SIG-M5 treated with dmso at 0.1 percent for 504 hours (cell line): ENCODE results near the gene VDR.
A peak's percentile ranks its signal among the peaks of the same experiment; 100 is the strongest.

ENCODE experiments used
- DNase-seq: peaks from one replicate; lab custom pipeline; 2025; ENCODE audit not compliant: unreplicated experiment; lab: John Stamatoyannopoulos, UW

Gene VDR

GRCh38 chr12:47894652-47895051 lies 10.1 kb downstream of the VDR start:
- DNase-seq, result no peak

DNA sequence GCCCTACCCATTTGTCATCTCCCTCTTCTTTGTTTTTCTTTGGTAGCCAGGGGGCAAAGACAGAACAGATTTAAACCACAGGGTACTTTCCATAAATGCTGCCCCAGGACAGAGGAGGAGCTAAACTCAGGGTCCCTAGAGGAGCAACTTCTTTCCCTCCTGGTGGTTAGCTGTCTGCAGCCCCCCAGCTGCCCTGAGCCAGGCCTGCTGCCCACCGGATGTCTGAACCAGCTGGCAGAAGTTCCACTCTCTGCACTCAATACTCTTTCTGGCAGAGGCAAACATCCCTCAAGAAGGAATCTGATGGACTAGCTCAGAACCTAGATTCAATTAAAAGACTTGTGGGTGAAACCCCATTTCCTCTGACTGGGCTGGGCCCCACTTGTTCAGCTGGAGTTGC lies 10.7 kb downstream of the VDR start:
- no peak for DNase-seq

DNA sequence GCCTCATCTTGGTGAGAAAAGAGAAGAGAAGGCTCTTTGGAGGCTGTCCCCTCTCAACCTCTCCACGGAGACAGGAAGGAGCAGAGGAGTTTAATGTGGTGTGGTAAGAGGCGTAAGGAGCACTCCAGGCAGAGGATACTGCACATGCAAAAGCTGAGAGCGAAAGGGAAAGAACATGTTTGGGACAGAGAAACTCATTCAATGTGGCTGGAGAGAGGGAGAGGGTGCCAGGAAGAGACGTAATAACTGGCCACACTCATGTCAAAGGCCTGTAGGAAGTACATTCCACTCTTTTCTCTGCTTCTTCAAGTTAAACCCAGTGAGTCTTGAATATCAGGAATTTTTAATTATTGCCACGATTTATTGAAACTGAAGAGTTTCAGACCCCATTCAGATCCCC lies 12.0 kb downstream of the VDR start:
- DNase-seq, result no peak

DNA sequence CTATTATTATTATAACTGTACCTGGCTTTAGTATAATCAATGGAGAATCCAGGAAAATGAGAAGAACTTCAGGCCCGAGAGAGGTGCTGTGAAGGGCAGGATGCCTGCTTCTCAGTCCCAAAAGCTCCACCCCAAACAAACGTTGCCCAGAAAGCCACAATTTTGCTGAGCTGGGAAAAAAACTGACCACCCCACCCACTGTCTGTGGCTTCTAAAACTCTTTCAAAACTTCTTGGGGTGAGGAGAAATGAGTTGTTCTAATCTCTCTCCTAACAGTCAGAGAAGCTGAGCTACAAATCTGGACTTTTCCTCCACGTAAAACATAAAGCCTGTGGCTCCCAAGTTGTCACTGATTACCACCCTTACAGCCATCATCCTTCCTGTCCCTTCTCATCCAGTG lies 13.4 kb downstream of the VDR start:
- no peak for DNase-seq

GRCh38 chr12:47889040-47889439 lies 15.8 kb downstream of the VDR start:
- DNase-seq, result peak; percentile 81

DNA sequence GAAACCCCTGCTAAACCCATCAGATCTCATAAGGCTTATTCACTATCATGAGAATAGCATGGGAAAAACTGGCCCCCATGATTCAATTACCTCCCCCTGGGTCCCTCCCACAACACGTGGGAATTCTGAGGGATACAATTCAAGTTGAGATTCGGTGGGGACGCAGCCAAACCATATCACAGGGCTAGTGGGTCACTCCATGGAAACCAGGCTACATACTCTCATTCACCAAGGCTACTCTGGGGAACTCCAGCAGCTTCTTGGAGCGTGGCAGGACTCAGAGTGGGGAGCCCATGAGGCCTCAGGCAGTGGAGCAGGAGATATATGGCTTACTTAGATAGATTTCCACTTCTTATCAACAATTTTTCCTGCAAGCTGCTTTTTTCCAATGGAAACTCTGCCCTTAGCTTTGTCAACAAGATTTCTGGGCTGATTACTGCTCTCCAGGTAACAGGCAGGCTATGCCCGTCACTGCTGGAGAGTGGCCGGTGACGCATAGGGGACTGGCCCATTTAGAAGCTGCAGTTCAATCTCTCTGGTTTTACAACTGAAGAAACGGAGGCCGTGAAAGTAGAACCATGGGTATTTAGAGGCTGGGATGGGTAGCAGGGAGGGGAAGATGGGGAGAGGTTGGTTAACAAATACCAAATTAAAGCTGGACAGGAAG lies 16.5 kb downstream of the VDR start:
- DNase-seq, result no peak

DNA sequence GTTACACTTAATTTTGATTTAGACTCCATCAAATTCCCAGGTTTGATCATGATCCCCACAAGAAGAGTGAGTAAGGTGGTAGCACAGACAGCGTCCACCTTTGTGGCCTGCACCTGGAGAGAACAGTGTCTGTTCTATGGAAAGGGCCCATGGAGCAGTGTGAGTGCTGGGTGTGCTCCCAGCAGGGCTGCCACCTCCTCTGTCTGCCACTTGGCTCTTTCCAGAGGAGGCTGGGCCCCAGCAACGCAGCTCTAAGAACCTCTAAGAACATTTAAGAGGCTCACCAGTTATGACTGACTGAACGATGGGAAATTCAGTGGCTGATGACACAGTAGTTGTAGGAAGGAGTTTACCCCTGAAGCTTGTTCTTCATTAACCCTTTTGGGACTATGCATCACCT lies 17.3 kb downstream of the VDR start:
- DNase-seq, result no peak

DNA sequence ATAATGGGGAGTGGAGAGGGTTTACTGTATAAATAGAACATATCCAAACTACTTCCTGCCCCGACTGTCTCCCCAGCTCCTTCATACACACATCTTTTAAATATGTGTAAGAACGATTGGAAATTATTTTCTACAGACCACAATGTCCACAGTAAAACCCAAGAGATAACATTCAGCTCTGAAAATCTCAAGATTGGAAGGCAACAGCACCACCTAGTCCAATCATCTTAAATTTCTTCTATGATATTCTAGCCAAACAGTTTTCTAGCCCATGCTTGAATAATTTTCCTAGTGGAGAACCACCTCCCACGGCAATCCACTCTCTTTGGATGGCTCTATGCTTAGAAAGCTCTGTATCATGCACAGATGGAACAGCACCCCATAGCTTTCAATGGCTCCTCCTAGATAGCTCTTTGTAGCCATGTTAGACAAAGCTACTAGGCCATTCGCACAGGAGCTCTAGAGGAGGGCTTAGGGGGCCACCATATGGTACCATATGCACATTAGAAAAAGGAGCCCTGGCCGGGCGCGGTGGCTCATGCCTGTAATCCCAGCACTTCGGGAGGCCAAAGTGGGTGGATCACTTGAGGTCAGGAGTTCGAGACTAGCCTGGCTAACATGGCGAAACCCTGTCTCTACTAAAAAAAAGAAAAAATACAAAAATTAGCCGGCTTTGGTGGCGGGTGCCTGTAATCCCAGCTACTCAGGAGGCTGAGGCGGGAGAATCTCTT lies 18.1 kb downstream of the VDR start:
- no peak for DNase-seq

- no peak for DNase-seq
Observed at GRCh38 chr12:47885566-47885965, 19.2 kb downstream of the VDR start.

DNA sequence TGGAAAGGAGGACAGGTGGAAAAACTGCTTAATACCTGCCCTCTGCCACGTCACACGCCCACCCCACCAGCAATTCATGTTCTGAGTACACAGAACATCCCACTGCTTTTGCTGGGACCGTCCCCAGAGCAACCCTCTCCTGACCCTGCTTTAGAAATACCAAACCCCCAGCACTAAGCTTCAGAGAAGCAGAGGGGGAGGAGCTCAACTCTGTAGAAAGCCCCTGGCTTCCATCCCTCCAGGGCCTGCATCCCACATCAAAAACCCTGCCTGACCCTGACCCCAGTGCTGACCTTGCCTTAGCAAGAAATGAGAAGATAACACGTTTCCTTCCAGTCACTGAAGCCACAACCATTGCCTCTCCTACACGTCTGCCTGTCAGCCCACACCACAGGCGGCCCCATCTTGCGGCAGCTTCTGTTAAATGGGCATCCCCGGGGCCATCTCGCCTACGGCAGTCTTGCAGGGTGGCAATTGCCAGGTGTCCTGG lies 19.7 kb downstream of the VDR start:
- DNase-seq, result no peak

DNA sequence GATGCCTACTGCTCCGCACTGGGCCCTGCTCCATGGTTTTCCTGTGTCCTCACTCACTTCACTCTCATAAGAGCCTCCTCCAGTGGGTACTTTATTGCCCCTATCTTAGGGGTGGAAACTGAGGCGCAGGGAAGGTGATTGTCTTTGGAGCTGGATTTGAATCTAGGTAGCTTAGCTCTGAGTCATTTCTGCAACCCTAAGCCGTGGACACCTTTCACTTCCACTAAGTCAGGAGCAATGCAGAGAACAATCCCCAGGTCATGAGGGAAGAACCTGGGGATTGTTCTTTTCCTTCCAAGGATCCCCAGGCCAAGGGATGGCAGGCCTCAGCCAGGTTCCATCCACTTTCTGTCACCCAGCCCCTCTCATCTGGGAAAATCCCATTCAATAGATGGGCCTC lies 20.3 kb downstream of the VDR start:
- no peak for DNase-seq

GRCh38 chr12:47883663-47884195 lies 21.1 kb downstream of the VDR start:
- no peak for DNase-seq

GRCh38 chr12:47882781-47883546 lies 21.8 kb downstream of the VDR start:
- no peak for DNase-seq

- no peak for DNase-seq
Observed at GRCh38 chr12:47881826-47882427, 22.9 kb downstream of the VDR start.

DNA sequence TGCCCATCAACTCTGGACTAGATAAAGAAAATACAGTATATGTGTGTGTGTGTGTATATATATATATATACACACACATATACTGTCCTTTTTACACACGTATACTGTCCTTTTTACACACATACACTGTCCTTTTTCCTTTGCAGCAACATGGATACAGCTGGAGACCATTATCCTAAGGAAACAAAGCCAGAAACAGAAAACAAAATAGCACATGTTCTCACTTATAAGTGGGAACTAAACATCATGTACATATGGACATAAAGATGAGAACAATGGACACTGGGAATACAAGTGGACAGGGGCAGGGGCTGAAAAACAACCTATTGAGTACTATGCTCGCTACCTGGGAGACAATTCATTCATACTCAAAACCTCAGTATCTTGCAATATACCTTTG lies 23.7 kb downstream of the VDR start:
- DNase-seq, result no peak

DNA sequence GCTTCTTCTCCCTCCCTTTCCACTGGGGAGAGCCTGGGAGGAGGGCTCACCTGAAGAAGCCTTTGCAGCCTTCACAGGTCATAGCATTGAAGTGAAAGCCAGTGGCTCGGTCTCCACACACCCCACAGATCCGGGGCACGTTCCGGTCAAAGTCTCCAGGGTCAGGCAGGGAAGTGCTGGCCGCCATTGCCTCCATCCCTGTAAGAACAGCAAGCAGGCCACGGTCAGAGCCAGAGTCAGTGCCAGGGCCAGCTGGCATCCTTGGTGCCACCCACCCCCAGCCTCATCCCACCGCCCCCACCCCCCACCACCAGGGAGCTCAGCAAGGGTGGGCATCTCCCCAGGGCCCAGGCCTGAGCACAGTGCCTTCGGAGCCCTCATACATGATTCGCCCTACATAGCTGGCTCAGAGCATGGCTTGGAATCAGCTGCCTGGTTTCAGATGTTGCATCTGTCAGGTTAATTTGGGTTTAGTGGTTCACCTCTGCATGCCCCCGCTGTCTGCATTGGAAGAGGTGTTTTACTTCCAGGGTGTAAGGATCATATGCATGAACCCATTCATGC lies 25.8 kb downstream of the VDR start:
- DNase-seq, result no peak

- no peak for DNase-seq
Observed at GRCh38 chr12:47878293-47878917, 26.4 kb downstream of the VDR start.

DNA sequence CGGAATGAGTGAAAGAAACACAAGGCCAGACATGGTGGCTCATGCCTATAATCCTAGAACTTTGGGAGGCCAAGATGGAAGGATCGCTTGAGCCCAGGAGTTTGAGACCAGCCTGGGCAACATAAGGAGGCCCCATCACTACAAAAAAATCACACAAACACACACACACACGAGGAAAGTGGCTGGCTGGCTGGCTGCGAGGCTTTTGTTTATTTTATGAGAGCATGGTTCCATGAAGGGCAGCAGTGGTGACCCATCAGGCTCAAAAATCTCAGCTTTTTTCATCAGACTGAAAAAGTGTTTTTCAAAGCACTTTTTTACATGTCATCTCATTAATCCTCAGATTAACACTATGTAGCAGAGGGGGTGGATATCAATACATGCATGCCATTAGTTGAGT lies 27.7 kb downstream of the VDR start:
- DNase-seq, result no peak

GRCh38 chr12:47876440-47876960 lies 28.3 kb downstream of the VDR start:
- no peak for DNase-seq

DNA sequence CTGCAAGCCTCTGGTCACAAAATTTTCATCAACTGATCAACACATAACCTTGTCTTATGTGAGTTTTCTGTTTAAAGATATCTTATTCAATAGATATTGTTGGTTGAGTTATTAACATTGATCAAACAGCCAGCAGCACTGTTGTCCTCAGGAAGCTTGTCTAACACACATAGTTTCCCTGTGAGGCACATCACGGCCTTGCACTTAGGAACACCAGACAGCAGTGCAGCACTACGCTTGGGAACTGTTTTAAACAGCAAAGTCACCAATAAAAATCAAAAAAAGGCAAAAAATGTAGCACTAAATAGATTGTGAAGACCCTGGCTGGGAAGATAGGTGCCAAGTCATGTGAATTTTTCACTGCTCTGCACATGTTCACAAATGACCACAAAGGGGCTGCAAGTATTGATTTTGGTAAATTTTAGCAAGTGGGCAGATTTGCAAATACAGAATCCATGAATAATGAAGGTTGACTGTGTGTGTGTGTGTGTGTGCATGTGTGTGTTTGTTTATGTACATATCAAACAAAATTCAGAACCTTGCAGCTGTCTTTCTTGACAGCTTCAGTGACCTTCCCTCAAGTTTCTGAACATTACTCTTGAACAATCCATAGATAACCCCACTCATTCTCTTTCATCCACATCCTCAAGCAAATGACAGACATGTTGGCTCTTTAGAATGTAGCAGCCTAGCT lies 28.9 kb downstream of the VDR start:
- DNase-seq, result no peak
